ENCODE results near the gene ZFPM1. TPM values are rescaled to one million over a fixed set of nuclear protein-coding genes. Genes with fewer than 3 reads are reported as not detected.
A peak's percentile ranks its signal among the peaks of the same experiment; 100 is the strongest.

The ZFPM1 gene
- polyA plus RNA-seq, 1 of the 3 experiments (the other 2 are of a cell fraction) = 1.2 TPM

GRCh38 chr16:88549671-88550245 is 96.7 kb downstream of the ZFPM1 start (continued):
- TF ChIP-seq, protein P1, sequence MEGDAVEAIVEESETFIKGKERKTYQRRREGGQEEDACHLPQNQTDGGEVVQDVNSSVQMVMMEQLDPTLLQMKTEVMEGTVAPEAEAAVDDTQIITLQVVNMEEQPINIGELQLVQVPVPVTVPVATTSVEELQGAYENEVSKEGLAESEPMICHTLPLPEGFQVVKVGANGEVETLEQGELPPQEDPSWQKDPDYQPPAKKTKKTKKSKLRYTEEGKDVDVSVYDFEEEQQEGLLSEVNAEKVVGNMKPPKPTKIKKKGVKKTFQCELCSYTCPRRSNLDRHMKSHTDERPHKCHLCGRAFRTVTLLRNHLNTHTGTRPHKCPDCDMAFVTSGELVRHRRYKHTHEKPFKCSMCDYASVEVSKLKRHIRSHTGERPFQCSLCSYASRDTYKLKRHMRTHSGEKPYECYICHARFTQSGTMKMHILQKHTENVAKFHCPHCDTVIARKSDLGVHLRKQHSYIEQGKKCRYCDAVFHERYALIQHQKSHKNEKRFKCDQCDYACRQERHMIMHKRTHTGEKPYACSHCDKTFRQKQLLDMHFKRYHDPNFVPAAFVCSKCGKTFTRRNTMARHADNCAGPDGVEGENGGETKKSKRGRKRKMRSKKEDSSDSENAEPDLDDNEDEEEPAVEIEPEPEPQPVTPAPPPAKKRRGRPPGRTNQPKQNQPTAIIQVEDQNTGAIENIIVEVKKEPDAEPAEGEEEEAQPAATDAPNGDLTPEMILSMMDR (IDR thresholded peaks at IDR 0.05) = no peak
- TF ChIP-seq, protein P2, sequence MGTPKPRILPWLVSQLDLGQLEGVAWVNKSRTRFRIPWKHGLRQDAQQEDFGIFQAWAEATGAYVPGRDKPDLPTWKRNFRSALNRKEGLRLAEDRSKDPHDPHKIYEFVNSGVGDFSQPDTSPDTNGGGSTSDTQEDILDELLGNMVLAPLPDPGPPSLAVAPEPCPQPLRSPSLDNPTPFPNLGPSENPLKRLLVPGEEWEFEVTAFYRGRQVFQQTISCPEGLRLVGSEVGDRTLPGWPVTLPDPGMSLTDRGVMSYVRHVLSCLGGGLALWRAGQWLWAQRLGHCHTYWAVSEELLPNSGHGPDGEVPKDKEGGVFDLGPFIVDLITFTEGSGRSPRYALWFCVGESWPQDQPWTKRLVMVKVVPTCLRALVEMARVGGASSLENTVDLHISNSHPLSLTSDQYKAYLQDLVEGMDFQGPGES (IDR thresholded peaks at IDR 0.05; ENCODE audit: low read depth, low read length) = no peak

GRCh38 chr16:88550246-88550661 is 97.2 kb downstream of the ZFPM1 start:
- Histone ChIP-seq H3K4me2 (no peak overlapping the region), H3K4me3 (ENCODE audit: low read depth in 2 of 2, low read length in 1 of 2) (no peak overlapping the region), H3K36me3 (replicated peaks in 1 of 2; ENCODE audit: control insufficient read depth in 1 of 2, insufficient read depth in 2 of 2, low read length in 1 of 2) (no peaks in the 10 kb centered on the region), H3K9me3 (no peaks in the 10 kb centered on the region), H2AFZ (ENCODE audit: low read depth) (no peak overlapping the region), H4K20me1 (ENCODE audit: insufficient read depth) (no peaks in the 10 kb centered on the region), H3K4me1 (ENCODE audit: control insufficient read depth in 1 of 2, insufficient read depth in 2 of 2, low read depth in 1 of 2, low read length in 1 of 2) (peaks cover 0 to 3% of the 10 kb centered on the region in 2 experiments; a peak in 1 of 4 replicates), H3K79me2 (ENCODE audit: insufficient read depth) (no peaks in the 10 kb centered on the region), H3F3A (replicated peaks; ENCODE audit: insufficient read depth) (no peaks in the 10 kb centered on the region), H3K27ac (ENCODE audit: low read depth in 2 of 2, low read length in 1 of 2) (no peak overlapping the region), H3K9me2 (no peaks in the 10 kb centered on the region), H3K27me3 (ENCODE audit: insufficient read depth) (peaks cover 28% of the 10 kb centered on the region), H3K9ac (no peak overlapping the region)
- no peak for TF ChIP-seq EZH2phosphoT487 (IDR thresholded peaks at IDR 0.05; ENCODE audit: borderline replicate concordance, low read depth)
- TF ChIP-seq USF1 (IDR thresholded peaks at IDR 0.05; ENCODE audit: borderline replicate concordance, low read depth) = no peak
- DNase-seq = peak; percentile 33
- CTCF ChIA-PET = interaction anchor here (1.3 to 2.7 kb wide), 2 partner anchors 9 to 11 kb away, joined by 4 to 10 read pairs; no protein-coding TSS in a partner anchor
- POLR2A ChIA-PET = no interaction called here
- WGBS (ENCODE audit: low lambda C conversion rate) = 85% methylated on average over 12 of the region's 16 CpGs

DNA sequence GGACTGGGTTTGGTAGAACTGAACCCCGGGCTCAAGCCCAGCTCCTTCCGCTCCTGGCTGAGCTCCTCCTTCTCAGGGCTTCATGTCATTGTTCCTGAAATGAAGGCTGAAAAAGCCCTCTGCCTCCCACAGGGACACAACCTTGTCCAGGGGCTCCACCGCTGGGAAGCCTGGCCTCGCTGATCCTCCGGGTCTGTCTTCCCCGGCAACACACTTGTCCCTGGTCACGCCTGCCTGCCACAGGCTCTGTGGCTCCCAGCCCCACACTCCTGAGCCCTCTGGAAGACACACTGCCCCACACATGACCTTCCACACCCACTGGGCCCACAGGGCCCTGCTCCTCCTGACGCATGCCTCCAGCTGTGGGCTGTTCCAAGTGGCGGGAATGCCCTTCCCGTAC is 99.1 kb downstream of the ZFPM1 start:
- peaks cover 14% of the 10 kb centered on the region; the same call in 1 of the 2 replicates for H3K27me3 ChIP-seq (ENCODE audit: insufficient read depth)
- CTCF ChIA-PET = interaction anchor here (1.0 to 1.3 kb wide), 2 partner anchors 9 to 115 kb away, joined by 3 read pairs; no protein-coding TSS in a partner anchor
- TF ChIP-seq USF2 (IDR thresholded peaks at IDR 0.05; ENCODE audit: borderline replicate concordance, low read depth, low read length) = no peak
- no peak for TF ChIP-seq EP300 (IDR thresholded peaks at IDR 0.05; ENCODE audit: borderline replicate concordance in 1 of 2, low read depth in 1 of 2, low read length in 1 of 2)
- TF ChIP-seq, protein P3, sequence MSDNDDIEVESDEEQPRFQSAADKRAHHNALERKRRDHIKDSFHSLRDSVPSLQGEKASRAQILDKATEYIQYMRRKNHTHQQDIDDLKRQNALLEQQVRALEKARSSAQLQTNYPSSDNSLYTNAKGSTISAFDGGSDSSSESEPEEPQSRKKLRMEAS (IDR thresholded peaks at IDR 0.05; ENCODE audit: low read depth) = no peak
- TF ChIP-seq JUND (IDR thresholded peaks at IDR 0.05) = no peak
- TF ChIP-seq, protein P1 (IDR thresholded peaks at IDR 0.05) = no peak
- TF ChIP-seq MXI1 (IDR thresholded peaks at IDR 0.05; ENCODE audit: low read depth, low read length) = no peak
- TF ChIP-seq NFIC (IDR thresholded peaks at IDR 0.05; ENCODE audit: borderline replicate concordance) = no peak
- TF ChIP-seq RFX5 (IDR thresholded peaks at IDR 0.05; ENCODE audit: low read length) = no peak
- no peak for TF ChIP-seq FOXM1 (IDR thresholded peaks at IDR 0.05; ENCODE audit: low read depth)
- no peak for TF ChIP-seq RCOR1 (IDR thresholded peaks at IDR 0.05; ENCODE audit: low read length)
- no peak for TF ChIP-seq RAD21 (IDR thresholded peaks at IDR 0.05; ENCODE audit: low read length)
- no peak for TF ChIP-seq MEF2A (IDR thresholded peaks at IDR 0.05; ENCODE audit: borderline replicate concordance, low read depth)
- TF ChIP-seq FOSL2 (IDR thresholded peaks at IDR 0.05; ENCODE audit: borderline replicate concordance, low read depth) = no peak
- TF ChIP-seq ELF1 (IDR thresholded peaks at IDR 0.05) = no peak
- TF ChIP-seq FOXJ3 (CRISPR knock-in tag; IDR thresholded peaks at IDR 0.05) = no peak
- TF ChIP-seq EZH2phosphoT487 (IDR thresholded peaks at IDR 0.05; ENCODE audit: borderline replicate concordance, low read depth) = no peak

More for the DNA sequence above, 99.1 kb downstream of the ZFPM1 start:
- Histone ChIP-seq H3K36me3 (replicated peaks in 1 of 2; ENCODE audit: control insufficient read depth in 1 of 2, insufficient read depth in 2 of 2, low read length in 1 of 2) (no peaks in the 10 kb centered on the region), H3K4me3 (ENCODE audit: low read depth in 2 of 2, low read length in 1 of 2) (no peak overlapping the region), H3K9ac (no peak overlapping the region), H4K20me1 (ENCODE audit: insufficient read depth) (no peaks in the 10 kb centered on the region), H3K9me3 (no peaks in the 10 kb centered on the region), H3F3A (replicated peaks; ENCODE audit: insufficient read depth) (no peaks in the 10 kb centered on the region), H3K4me2 (no peak overlapping the region), H2AFZ (ENCODE audit: low read depth) (no peak overlapping the region), H3K4me1 (ENCODE audit: control insufficient read depth in 1 of 2, insufficient read depth in 2 of 2, low read depth in 1 of 2, low read length in 1 of 2) (peaks cover 0 to 3% of the 10 kb centered on the region in 2 experiments; a peak in 1 of 4 replicates), H3K79me2 (ENCODE audit: insufficient read depth) (no peaks in the 10 kb centered on the region), H3K27ac (ENCODE audit: low read depth in 2 of 2, low read length in 1 of 2) (no peak overlapping the region), H3K9me2 (no peaks in the 10 kb centered on the region)
- 91% methylated on average over 9 of the region's 10 CpGs for WGBS (ENCODE audit: low lambda C conversion rate)
- DNase-seq = no peak
- POLR2A ChIA-PET = no interaction called here

Data from SK-N-SH (cell line).